Adipose tissue (tissue), 3 donors: ENCODE data around the gene SLC5A10. TPM values are rescaled to one million over a fixed set of nuclear protein-coding genes. Genes with fewer than 3 reads are reported as not detected.
"Not testable (repeated sequence)": the region's sequence is repeated elsewhere in the genome, so short reads cannot be mapped to it uniquely, and the experiment has no call there.

ENCODE experiments used
- H3K27ac ChIP-seq: one replicate; pipeline ENCODE4 v1.5.1; 2013; ENCODE audit warnings: low read depth, low read length
- WGBS, 3 donors: extraction: QIAGEN DNeasy Blood & Tissue Kit; methylation state at CpG; one replicate each; pipeline ENCODE4 v1.1.7; 2013; 5-methylcytosine and 5-hydroxymethylcytosine counted together
- polyA plus RNA-seq, 3 donors: library from polyadenylated mRNA; stranded (reverse); fragments of 200-250 nt; gene quantifications; one replicate each; pipeline ENCODE4 v1.2.3, GENCODE V29; 2013
- donor health status: healthy with polysubstance abuse.
- donor health status: Bipolar disorder and iron deficiency.
- donor health status: healthy.

SLC5A10 gene
- polyA plus RNA-seq = under 1 TPM; 0.03 to 0.16 (median 0.11) TPM

GRCh38 chr17:18951941-18952842 is at the start of gene SLC5A10:
Gene SLC5A10 (plus strand): TSS chr17:18952165. CDS start chr17:18952206, 41 bp downstream.
- WGBS, 3 donors = 83 to 87% (median 85%) methylated on average over 17 of the region's 17 CpGs
- no peak within 1 kb of the TSS for H3K27ac ChIP-seq

- H3K27ac ChIP-seq = no peak overlapping the region
- 91 to 96% (median 92%) methylated on average over 5 of the region's 5 CpGs for WGBS, 3 donors
These were observed 47.5 kb upstream of the SLC5A10 start for GRCh38 chr17:18904482-18904881.

- no peak overlapping the region for H3K27ac ChIP-seq
- WGBS, 3 donors = 76 to 88% (median 76%) methylated on average over 5 of the region's 5 CpGs
These were observed 46.7 kb upstream of the SLC5A10 start for GRCh38 chr17:18905226-18905625.

- 95 to 97% (median 97%) methylated on average over 5 of the region's 5 CpGs for WGBS, 3 donors
- H3K27ac ChIP-seq = no peak overlapping the region
These were observed 41.6 kb upstream of the SLC5A10 start for GRCh38 chr17:18910326-18910725.

- no peak overlapping the region for H3K27ac ChIP-seq
- WGBS, 3 donors = 93 to 95% (median 95%) methylated on average over 6 of the region's 6 CpGs
These were observed 41.1 kb upstream of the SLC5A10 start for GRCh38 chr17:18910881-18911280.

GRCh38 chr17:18916816-18917500 is 35.0 kb upstream of the SLC5A10 start:
- WGBS, 3 donors = 59 to 80% (median 66%) methylated on average over 5 of the region's 5 CpGs

GRCh38 chr17:18917506-18918032 is 34.4 kb upstream of the SLC5A10 start:
- 83 to 91% (median 89%) methylated on average over 8 to 11 of the region's 11 CpGs for WGBS, 3 donors
- no peak overlapping the region for H3K27ac ChIP-seq

More at GRCh38 chr17:18916816-18917500, 35.0 kb upstream of the SLC5A10 start:
- H3K27ac ChIP-seq = no peak overlapping the region

GRCh38 chr17:18919963-18920362 is 32.0 kb upstream of the SLC5A10 start:
- whole genome bisulfite sequencing, 3 donors = 65 to 90% (median 67%) methylated on average over 6 of the region's 6 CpGs
- no peak overlapping the region for H3K27ac ChIP-seq

- H3K27ac ChIP-seq = no peak overlapping the region
- WGBS, 3 donors = 18 to 33% (median 26%) methylated on average over 6 of the region's 6 CpGs
These were observed 31.0 kb upstream of the SLC5A10 start for GRCh38 chr17:18920911-18921441.

GRCh38 chr17:18921485-18921884 is 30.5 kb upstream of the SLC5A10 start:
- no peak overlapping the region for H3K27ac ChIP-seq
- WGBS, 3 donors = 63 to 72% (median 70%) methylated on average over 2 of the region's 2 CpGs

- H3K27ac ChIP-seq = no peak overlapping the region
- 41 to 53% (median 50%) methylated on average over 4 of the region's 4 CpGs for WGBS, 3 donors
These were observed 30.0 kb upstream of the SLC5A10 start for GRCh38 chr17:18921912-18922451.

GRCh38 chr17:18922596-18922995 is 29.4 kb upstream of the SLC5A10 start:
- H3K27ac ChIP-seq = not testable (repeated sequence)
- WGBS, 3 donors = 96 to 98% (median 97%) methylated on average over 6 to 7 of the region's 7 CpGs

- no peak overlapping the region for H3K27ac ChIP-seq
- WGBS, 3 donors = 93 to 100% (median 96%) methylated on average over 1 of the region's 1 CpG
These were observed 26.8 kb upstream of the SLC5A10 start for GRCh38 chr17:18925187-18925586.

- H3K27ac ChIP-seq = no peak overlapping the region
- WGBS, 3 donors = 87 to 94% (median 89%) methylated on average over 9 of the region's 9 CpGs
These were observed 23.3 kb upstream of the SLC5A10 start for GRCh38 chr17:18928628-18929125.

GRCh38 chr17:18932360-18933055 is 19.5 kb upstream of the SLC5A10 start:
- H3K27ac ChIP-seq = no peak overlapping the region
- WGBS, 3 donors = 61 to 68% (median 68%) methylated on average over 5 of the region's 5 CpGs

- H3K27ac ChIP-seq = no peak overlapping the region
- 72 to 83% (median 73%) methylated on average over 14 of the region's 14 CpGs for WGBS, 3 donors
These were observed 18.6 kb upstream of the SLC5A10 start for GRCh38 chr17:18933102-18934058.
